Measurements from ENCODE around the gene DTD2.
"Not testable (repeated sequence)": the region's sequence is repeated elsewhere in the genome, so short reads cannot be mapped to it uniquely, and the experiment has no call there.

DTD2 gene

GRCh38 chr14:31441273-31442111 lies 15.8 kb downstream of the DTD2 start:
- no peak for DNase-seq

DNA sequence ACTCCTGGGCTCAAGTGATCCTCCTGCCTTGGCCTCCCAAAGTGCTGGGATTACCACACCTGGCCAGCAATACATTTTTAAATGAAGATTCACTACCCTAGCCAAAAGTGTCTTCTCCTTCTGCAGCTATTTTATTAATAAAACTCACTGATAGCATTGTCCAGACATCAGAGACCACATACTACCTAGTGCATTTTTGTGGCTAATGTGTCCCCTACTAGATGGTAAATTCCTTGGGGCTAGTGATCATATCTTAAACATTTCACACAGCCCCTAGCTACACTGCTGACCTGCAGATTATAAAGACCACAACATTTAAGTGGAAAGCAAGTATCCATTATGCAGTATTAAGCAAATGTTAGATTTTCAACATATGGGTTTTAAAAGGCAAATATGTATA lies 17.0 kb downstream of the DTD2 start:
- no peak for DNase-seq

- no peak for DNase-seq
Observed at GRCh38 chr14:31439561-31439960, 17.7 kb downstream of the DTD2 start.

DNA sequence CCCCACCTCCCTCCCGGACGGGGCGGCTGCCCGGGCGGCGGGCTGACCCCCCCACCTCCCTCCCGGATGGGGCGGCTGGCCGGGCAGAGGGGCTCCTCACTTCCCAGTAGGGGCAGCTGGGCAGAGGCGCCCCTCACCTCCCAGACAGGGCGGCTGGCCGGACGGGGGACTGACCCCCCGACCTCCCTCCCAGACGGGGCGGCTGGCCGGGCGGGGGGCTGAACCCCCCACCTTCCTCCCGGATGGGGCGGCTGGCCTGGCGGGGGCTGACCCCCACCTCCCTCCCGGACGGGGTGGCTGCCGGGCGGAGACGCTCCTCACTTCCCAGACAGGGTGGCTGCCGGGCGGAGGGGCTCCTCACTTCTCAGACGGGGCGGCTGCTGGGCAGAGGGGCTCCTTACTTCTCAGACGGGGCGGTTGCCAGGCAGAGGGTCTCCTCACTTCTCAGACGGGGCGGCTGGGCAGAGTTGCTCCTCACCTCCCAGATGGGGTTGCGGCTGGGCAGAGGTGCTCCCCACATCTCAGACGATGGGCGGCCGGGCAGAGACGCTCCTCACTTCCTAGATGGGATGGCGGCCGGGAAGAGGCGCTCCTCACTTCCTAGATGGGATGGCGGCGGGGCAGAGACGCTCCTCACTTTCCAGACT lies 20.1 kb downstream of the DTD2 start:
- DNase-seq: not testable (repeated sequence)

- no peak for DNase-seq
Observed at GRCh38 chr14:31435276-31435675, 22.0 kb downstream of the DTD2 start.

DNA sequence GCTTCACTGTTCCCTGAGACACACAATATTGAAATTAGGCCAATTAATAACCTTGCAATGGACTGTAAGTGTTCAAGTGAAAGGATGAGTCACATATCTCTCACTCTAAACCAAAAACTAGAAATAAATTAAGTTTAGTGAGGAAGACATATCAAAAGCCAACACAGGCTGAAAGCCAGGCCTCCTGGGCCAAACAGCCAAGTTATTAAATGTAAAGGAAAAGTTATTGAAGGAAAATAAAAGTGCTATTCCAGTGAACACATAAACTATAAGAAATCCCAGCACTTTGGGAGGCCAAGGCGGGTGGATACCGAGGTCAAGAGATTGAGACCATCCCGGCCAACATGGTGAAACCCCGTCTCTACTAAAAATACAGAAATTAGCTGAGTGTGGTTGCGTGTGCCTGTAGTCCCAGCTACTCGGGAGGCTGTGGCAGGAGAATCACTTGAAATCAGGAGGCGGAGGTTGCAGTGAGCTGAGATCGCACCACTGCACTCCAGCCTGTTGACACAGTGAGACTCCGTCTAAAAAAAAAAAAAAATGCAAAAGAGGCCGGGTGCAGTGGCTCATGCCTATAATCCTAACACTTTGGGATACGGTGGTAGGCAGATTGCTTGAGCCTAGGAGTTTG lies 26.6 kb downstream of the DTD2 start:
- no peak for DNase-seq

DNA sequence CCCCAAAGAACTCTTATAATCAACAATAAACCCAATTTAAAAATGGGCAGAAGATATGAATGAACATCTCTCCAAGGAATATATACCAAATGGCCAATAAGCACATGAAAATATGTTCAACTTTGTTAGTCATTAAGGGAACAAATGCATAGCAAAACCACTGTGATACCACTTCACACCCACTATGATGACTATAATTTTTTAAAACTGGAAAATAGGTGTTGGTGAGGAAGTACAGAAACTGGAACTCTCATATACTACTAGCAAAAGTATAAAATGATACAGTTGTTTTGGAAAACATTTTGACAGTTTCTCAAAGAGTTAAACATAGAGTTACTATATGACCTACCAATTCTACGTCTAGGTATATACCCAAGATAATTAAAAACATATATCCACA lies 27.5 kb downstream of the DTD2 start:
- no peak for DNase-seq

DNA sequence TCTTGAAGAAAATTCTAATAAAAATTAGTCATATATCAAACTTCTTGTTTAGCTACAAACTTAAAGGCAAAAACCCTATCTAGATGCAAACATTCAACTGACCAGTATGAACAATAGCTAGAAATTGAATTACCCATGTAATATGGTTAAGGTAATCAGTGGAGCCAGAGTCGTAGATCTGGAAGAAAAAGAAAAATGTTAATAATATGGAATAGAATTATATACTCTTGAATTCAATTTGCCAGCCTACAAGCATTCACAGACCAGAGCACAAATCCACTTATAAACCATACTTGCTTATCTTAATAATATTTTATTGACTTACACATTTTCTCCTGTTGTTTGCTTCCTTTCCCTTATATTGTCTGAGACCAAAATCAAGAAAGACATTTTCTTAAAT lies 29.3 kb downstream of the DTD2 start:
- DNase-seq: no peak

DNA sequence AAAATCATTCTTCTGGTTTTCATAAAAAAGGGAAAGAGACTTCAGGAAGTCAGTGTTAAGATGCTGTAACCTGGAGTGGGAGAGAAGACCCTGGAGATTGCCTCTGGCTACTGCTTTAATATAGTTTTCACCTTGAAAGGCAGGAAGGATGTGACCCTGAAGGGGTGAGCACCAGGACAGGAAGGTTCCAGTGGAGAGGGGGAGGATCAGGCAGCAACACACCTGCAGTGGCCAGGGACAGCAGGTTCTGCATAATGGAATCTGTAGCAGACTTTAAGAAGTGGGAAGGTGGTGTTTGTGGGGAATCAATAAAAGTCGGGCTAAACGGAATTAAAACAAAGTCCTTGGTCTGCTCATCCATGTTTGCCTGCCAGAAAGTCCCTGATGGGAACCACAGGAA lies 30.6 kb downstream of the DTD2 start:
- no peak for DNase-seq

DNA sequence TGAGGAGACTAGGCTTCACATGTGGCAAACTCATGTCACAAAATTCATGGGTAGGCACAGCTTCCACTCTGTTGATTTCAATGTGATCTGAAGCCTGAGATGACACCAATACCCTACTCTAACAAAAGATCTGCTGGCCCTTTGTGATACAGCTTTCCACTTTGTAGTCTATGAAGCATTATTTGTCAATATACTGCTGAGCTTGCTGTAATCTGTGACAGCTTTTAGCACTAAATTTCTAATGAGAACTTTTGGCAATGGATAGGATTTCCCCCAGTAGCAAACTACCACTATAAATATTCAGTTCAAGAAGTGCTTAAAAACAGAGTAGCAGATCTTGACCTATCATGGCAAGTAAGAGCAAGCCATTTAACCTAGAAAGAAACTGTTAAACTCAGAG lies 31.4 kb downstream of the DTD2 start:
- no peak for DNase-seq

- DNase-seq: no peak
Observed at GRCh38 chr14:31421200-31421599, 36.1 kb downstream of the DTD2 start.

DNA sequence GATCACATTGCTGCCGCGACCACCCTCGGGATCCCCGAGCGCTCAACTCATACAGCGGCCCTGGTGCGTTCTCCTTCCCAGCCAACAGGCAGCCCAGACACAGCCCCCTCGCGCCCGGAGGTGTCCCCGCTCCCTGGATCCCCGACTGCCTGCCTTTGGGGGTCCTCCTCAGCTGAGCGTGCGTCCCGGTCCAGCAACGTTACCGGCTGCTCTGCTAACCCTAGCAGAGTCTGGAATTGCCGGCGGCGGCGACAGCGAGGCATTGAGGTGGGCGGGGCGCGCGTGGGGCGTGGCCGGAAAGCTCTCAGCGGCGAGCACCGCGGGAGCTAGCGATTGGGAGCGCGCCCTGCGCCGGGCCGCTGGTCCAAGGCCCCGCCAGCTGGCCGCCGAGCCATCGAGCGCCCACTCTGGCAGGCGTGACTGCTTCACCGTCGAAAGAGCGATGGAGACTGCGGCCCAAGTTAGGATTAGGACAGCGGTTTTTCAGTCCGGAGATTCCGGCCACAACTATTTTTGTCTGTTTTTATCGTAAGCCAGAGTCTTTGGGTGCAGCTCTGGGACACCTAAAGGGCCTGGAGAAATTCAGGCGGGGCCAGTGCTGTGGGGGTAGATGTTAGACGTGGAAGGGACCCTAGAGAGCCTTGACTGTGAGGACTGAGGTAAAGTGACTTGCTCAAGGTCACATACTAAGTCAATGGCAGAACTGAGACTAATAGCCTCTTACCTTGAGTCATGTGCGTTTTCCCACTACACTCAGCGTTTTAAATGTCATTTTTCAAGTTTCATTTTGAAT lies 36.8 kb downstream of the DTD2 start, which contains the start of gene HEATR5A:
Gene HEATR5A, minus strand, starts transcription at position 232 of the 793 bp plus-strand sequence. CDS start 17,575 bp downstream, outside the sequence.
- peak; percentile 80 for DNase-seq

DNA sequence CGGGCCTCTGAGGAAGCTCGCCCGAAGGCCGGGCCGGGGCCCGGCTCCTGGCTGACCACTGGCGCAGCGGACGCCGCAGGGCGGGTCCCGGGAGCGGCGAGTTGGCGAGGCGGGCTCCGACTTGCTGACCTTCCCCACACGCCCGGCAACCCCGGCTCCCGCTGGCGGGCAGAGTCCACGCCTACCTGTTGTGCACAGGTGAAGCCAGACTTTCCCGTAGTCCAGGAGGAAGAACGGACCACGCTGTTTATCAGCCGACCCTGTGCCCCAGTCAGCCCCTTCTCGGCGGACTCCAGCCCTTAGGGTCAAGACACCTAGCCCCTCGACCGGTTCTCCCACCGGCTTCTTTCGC lies 37.4 kb downstream of the DTD2 start:
- no peak for DNase-seq

- no peak for DNase-seq
Observed at GRCh38 chr14:31419179-31419966, 37.9 kb downstream of the DTD2 start.

- DNase-seq: no peak
Observed at GRCh38 chr14:31418440-31418839, 38.9 kb downstream of the DTD2 start.

GRCh38 chr14:31414190-31414833 lies 43.0 kb downstream of the DTD2 start:
- DNase-seq: no peak

DNA sequence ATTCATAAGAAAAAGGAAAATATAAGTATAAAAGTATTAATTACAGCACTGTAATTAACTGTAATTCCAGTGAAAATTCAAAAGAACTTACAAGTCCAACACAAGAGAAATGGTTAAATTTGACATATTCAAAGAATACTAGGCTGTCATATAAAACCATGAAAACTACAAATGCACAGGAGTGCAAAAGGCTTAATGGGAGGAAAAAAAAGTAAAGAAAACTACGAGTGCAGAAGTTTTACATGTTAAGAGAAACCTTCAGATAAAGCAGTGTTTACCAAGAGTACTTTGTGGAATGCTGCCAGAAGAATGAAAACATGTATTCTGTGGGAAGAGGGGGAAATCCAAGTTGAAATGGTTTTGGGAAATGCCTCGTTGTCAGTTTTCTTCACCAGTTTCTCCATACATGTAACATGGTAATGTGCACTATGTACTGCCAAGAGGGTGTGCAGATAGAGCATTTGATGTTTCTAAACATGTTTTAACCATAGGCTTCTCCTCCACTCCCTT lies 46.0 kb downstream of the DTD2 start:
- DNase-seq: no peak

DNA sequence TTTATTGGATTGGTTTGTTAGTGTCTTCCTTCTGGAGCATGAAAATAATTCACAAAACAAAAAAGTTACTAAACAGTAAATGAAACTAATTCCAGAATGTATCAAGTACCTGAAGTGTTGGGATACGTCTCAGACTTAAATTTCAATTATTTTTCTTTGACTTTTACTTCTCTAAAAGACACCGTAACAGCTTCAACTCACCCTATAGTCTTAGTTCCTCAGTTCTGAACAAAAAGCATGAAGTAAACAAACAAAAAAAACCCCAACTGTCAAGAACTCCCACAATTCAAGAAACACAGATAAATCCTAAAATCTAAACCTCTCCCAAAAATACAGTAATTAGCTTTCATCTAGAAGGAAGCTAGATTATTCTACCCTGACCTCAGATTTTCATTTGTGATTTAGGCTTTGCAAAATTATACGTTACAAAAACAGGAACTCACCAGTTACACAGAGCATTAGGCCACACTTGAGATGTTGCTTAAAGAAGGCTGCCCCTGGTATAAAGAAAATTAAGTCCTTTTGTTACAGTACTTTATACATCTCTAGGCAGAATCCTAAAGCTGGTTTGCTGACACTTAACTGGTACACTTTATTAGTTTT lies 47.2 kb downstream of the DTD2 start:
- no peak for DNase-seq

DNA sequence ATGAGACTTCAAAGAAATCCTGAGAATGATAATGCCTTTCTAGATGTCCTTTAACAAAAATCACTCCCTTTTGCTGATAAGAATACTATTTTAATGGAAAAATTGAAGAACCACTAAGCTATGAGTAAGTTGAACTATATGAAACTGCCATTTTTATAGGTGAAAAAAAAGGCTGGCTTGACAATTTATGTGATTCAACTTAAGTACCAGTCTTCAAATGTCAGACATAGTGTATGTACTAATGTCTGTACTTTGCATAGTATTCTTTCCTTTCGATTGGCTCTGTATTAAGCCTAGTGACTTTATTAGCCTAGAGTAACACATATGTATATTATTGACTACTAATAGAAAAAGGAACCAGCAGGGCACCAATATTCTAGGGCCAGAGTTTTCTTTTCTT lies 48.9 kb downstream of the DTD2 start:
- DNase-seq: no peak

DNA sequence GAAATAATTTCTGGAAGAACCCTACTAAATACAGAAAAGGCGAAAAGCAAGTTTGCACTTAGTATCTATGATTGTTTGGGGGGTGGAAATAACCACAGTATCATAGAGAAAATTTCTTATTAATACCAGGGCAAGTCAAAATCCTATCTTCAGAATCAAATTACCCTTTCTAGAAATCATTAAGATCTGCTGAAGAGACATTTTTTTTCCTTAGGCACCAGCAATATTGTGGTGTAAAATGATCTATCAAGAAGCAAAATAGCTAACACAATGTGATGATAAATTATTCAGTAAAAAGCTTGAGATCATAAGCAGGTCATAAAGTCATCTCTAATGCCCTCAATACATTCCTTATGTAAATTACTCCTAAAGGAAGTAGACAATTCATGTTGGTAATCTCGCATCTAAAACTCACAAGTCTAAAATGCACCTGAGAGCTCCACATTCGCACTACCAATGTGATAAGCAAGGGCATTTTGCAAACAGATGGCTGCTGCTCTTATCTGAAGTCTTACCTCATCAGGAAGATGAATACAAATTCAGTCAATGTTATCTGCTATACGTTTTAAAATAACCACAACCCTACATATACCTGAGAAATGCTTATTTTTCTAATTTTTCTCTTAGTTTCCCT lies 51.6 kb downstream of the DTD2 start:
- DNase-seq: no peak

DNA sequence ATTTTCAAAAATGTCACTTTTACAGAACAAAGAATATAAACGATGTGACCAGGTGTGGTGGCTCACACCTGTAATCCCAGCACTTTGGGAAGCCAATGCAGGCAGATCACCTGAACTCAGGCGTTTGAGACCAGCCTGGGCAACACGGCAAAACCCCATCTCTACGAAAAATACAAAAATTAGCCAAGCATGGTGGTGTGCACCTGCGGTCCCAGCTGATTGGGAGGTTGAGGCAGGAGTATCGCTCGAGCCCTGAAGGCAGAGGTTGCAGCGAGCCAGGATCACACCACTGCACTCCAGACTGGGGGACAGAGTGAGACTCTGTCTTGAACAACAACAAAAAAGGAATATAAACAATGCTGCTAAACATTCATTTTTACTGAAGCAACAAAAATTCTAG lies 52.2 kb downstream of the DTD2 start:
- no peak for DNase-seq
